GM12878 (cell line): ENCODE data around the gene FBXL15. TPM values are rescaled to one million over a fixed set of nuclear protein-coding genes. Genes with fewer than 3 reads are reported as not detected.

Experiments
- ATF2 ChIP-seq: IDR thresholded peaks from 2 replicates; pipeline ENCODE4 v1.6.1; 2012; ENCODE audit warnings: low read length, inconsistent platforms
- BHLHE40 ChIP-seq, 2 experiments: fragments of 450-650 bp in 1 of 2; IDR thresholded peaks; 2 replicates each; pipeline ENCODE4 v1.6.1; 2011 to 2017; ENCODE audit warnings: low read depth in 2 of 2, borderline replicate concordance in 1 of 2, improper control_type of control experiment in 1 of 2, low read length in 1 of 2, mild to moderate bottlenecking in 1 of 2
- BRCA1 ChIP-seq: IDR thresholded peaks from 2 replicates; pipeline ENCODE4 v1.6.1; 2011; ENCODE audit warnings: low read depth, low read length, improper control_type of control experiment
- CHD1 ChIP-seq: IDR thresholded peaks from 2 replicates; pipeline ENCODE4 v1.6.1; 2012; ENCODE audit warnings: low read depth, low read length, improper control_type of control experiment
- CHD4 ChIP-seq: fragments of 200-600 bp; sonication (generic); IDR thresholded peaks from 2 replicates; pipeline ENCODE4 v1.6.1; 2016; ENCODE audit warnings: mild to moderate bottlenecking
- FOXM1 ChIP-seq: IDR thresholded peaks from 2 replicates; pipeline ENCODE4 v1.6.1; 2012; ENCODE audit warnings: low read depth, mild to moderate bottlenecking, inconsistent platforms, low read length, moderate library complexity
- GATAD2B ChIP-seq: fragments of 450-650 bp; conservative IDR thresholded peaks from 2 replicates; pipeline ENCODE4 v1.6.1; 2017; ENCODE audit warnings: low read depth, mild to moderate bottlenecking, moderate library complexity
- JUND ChIP-seq: IDR thresholded peaks from 2 replicates; pipeline ENCODE4 v1.6.1; 2012; ENCODE audit warnings: low read depth, mild to moderate bottlenecking, low read length, improper control_type of control experiment, moderate library complexity
- KAT2A ChIP-seq: conservative IDR thresholded peaks from 2 replicates; pipeline ENCODE4 v1.6.1; 2011; ENCODE audit warnings: low read depth, low read length; ENCODE audit not compliant: control insufficient read depth
- KDM1A ChIP-seq: fragments of 200-600 bp; sonication (generic); IDR thresholded peaks from 2 replicates; pipeline ENCODE4 v1.6.1; 2016; ENCODE audit warnings: borderline replicate concordance
- MEF2B ChIP-seq: fragments of 450-650 bp; IDR thresholded peaks from 2 replicates; pipeline ENCODE4 v1.6.1; 2018; ENCODE audit warnings: mild to moderate bottlenecking, moderate library complexity; ENCODE audit not compliant: partially characterized antibody, poor library complexity, severe bottlenecking
- MTA3 ChIP-seq: IDR thresholded peaks from 2 replicates; pipeline ENCODE4 v1.6.1; 2012; ENCODE audit warnings: low read length, inconsistent platforms, borderline replicate concordance
- MYC ChIP-seq: IDR thresholded peaks from 2 replicates; pipeline ENCODE4 v1.6.1; 2011; ENCODE audit warnings: mild to moderate bottlenecking, low read length, moderate library complexity, inconsistent platforms; ENCODE audit not compliant: insufficient read depth, insufficient replicate concordance, insufficient read length, severe bottlenecking
- NR2F1 ChIP-seq: fragments of 450-650 bp; conservative IDR thresholded peaks from 2 replicates; pipeline ENCODE4 v1.6.1; 2017; ENCODE audit warnings: mild to moderate bottlenecking
- NRF1 ChIP-seq: conservative IDR thresholded peaks from 2 replicates; pipeline ENCODE4 v1.6.1; 2011; ENCODE audit warnings: mild to moderate bottlenecking, low read depth, low read length, improper control_type of control experiment
- PKNOX1 ChIP-seq: fragments of 450-650 bp; IDR thresholded peaks from 2 replicates; pipeline ENCODE4 v1.6.1; 2016; ENCODE audit warnings: mild to moderate bottlenecking
- RFX5 ChIP-seq: IDR thresholded peaks from 2 replicates; pipeline ENCODE4 v1.6.1; 2011; ENCODE audit warnings: low read depth, low read length, improper control_type of control experiment
- SREBF2 ChIP-seq: IDR thresholded peaks from 2 replicates; pipeline ENCODE4 v1.6.1; 2012; ENCODE audit warnings: mild to moderate bottlenecking, low read length
- TCF12 ChIP-seq: IDR thresholded peaks from 2 replicates; pipeline ENCODE4 v1.6.1; 2011; ENCODE audit warnings: low read depth, mild to moderate bottlenecking, low read length
- TCF3 ChIP-seq: IDR thresholded peaks from 2 replicates; pipeline ENCODE4 v1.6.1; 2012; ENCODE audit warnings: low read depth, mild to moderate bottlenecking, low read length, borderline replicate concordance; ENCODE audit not compliant: insufficient read depth
- WRNIP1 ChIP-seq: IDR thresholded peaks from 2 replicates; pipeline ENCODE4 v1.6.1; 2011; ENCODE audit warnings: low read depth, low read length, improper control_type of control experiment, borderline replicate concordance
- ZNF622 ChIP-seq: fragments of 450-650 bp; IDR thresholded peaks from 2 replicates; pipeline ENCODE4 v1.6.1; 2017; ENCODE audit warnings: mild to moderate bottlenecking, inconsistent platforms
- polyA plus RNA-seq, 11 experiments: library from polyadenylated mRNA; depleted of rRNA in 4 of 11; unstranded in 6 of 11; stranded (reverse) in 5 of 11; fragments of >200 nt; fragmentation: Nextera tagmentation in 4 of 11; fragmentation: Illumina TruSeq in 1 of 11; extraction: Ambion mirVana in 4 of 11; extraction: Trizol in 1 of 11; gene quantifications; 1 replicate in 1 of 11; 2 replicates in 10 of 11; pipeline versions ENCODE4 v1.2.1 to v1.2.3, GENCODE V29; 2011 to 2016; ENCODE audit warnings: inconsistent platforms in 2 of 11, missing spikeins in 2 of 11, low read depth in 1 of 11
- total RNA-seq, 4 experiments: library from RNA; depleted of rRNA in 3 of 4; stranded (reverse); fragments of >200 nt in 3 of 4; fragmentation: Illumina TruSeq in 1 of 4; extraction: Trizol in 1 of 4; gene quantifications; 2 replicates each; pipeline versions ENCODE4 v1.2.1 to v1.2.3, GENCODE V29; 2013 to 2021
- TF ChIP-seq, protein P1 (sequence below): fragments of 450-650 bp; IDR thresholded peaks from 2 replicates; pipeline ENCODE4 v1.6.1; 2017; ENCODE audit warnings: borderline replicate concordance
- TF ChIP-seq, protein P2 (sequence below): fragments of 450-650 bp; IDR thresholded peaks from 2 replicates; pipeline ENCODE4 v1.6.1; 2014; ENCODE audit warnings: mild to moderate bottlenecking
- TF ChIP-seq, protein P3 (sequence below): IDR thresholded peaks from 2 replicates; pipeline ENCODE4 v1.6.1; 2012; ENCODE audit warnings: low read depth, low read length, improper control_type of control experiment

FBXL15 gene
- total and polyA plus RNA-seq, 10 of the 15 experiments (the other 5 are each of a cell fraction or from before 2014, with no cell fraction given) = 0.13 to 21.3 (median 7.9) TPM

DNA sequence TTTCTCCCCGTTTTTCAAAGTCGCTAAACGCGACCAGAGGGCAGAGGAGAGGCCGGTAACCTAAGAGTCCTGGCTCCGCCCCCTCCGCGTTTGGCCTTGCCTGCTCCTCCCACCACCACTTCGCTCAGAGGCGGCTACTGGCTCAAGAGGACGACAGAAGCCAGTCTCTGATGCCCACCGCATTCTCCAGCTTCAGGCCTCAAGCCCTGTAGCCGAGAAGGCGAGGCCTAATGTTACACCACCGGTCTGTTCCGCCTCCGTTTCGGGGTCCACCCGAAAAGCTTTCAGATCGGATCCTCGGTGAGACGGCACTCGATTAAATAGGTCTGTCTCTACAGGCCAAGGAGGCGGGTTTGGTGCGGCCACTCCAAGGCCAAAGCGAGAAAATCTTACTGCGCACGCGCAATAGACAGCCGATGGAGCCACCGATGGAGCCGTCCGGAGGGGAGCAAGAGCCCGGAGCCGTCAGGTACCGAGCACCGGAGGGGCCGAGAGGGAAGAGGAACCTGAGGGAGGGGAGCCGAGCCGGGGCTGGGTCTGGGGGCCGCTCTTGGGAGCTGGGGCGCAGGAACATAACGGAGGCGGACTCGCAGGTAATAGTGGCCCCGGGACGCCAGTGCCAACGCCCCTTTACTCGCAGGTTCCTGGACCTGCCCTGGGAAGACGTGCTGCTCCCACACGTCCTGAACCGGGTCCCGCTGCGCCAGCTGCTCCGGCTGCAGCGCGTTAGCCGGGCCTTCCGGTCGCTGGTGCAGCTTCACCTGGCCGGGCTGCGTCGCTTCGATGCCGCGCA is at the start of gene FBXL15 (continued):
- no peak for TF ChIP-seq KDM1A
- no peak for TF ChIP-seq KAT2A
- peak; percentile 42; the same call in 1 of the 2 replicates for TF ChIP-seq NR2F1
- no peak for TF ChIP-seq BRCA1
- TF ChIP-seq FOXM1 = no peak
- TF ChIP-seq, protein P1, sequence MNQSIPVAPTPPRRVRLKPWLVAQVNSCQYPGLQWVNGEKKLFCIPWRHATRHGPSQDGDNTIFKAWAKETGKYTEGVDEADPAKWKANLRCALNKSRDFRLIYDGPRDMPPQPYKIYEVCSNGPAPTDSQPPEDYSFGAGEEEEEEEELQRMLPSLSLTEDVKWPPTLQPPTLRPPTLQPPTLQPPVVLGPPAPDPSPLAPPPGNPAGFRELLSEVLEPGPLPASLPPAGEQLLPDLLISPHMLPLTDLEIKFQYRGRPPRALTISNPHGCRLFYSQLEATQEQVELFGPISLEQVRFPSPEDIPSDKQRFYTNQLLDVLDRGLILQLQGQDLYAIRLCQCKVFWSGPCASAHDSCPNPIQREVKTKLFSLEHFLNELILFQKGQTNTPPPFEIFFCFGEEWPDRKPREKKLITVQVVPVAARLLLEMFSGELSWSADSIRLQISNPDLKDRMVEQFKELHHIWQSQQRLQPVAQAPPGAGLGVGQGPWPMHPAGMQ = no peak
- no peak for TF ChIP-seq ZNF622
- TF ChIP-seq WRNIP1 = no peak
- TF ChIP-seq, protein P2, sequence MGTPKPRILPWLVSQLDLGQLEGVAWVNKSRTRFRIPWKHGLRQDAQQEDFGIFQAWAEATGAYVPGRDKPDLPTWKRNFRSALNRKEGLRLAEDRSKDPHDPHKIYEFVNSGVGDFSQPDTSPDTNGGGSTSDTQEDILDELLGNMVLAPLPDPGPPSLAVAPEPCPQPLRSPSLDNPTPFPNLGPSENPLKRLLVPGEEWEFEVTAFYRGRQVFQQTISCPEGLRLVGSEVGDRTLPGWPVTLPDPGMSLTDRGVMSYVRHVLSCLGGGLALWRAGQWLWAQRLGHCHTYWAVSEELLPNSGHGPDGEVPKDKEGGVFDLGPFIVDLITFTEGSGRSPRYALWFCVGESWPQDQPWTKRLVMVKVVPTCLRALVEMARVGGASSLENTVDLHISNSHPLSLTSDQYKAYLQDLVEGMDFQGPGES = no peak; the same call in 1 of the 2 replicates
- no peak for TF ChIP-seq CHD1
- peak; percentile 75; the same call in 1 of the 2 replicates for TF ChIP-seq GATAD2B
- no peak for TF ChIP-seq MTA3
- TF ChIP-seq SREBF2 = no peak
- TF ChIP-seq, protein P3, sequence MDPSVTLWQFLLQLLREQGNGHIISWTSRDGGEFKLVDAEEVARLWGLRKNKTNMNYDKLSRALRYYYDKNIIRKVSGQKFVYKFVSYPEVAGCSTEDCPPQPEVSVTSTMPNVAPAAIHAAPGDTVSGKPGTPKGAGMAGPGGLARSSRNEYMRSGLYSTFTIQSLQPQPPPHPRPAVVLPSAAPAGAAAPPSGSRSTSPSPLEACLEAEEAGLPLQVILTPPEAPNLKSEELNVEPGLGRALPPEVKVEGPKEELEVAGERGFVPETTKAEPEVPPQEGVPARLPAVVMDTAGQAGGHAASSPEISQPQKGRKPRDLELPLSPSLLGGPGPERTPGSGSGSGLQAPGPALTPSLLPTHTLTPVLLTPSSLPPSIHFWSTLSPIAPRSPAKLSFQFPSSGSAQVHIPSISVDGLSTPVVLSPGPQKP = no peak
- no peak for TF ChIP-seq CHD4
- TF ChIP-seq RFX5 = 0 out of 2 replicates have a peak, but pooled peaks have one; percentile 39
- peak; percentile 36; the same call in 1 of the 2 replicates for TF ChIP-seq TCF3
- TF ChIP-seq MYC = no peak
- TF ChIP-seq BHLHE40 (IDR thresholded peaks at IDR 0.05; ENCODE audit: borderline replicate concordance in 1 of 2, low read depth in 2 of 2, low read length in 1 of 2) = peak; percentile 39 to 44; a peak in 1 of 4 replicates
- TF ChIP-seq JUND = no peak
- TF ChIP-seq NRF1 = peak; percentile 31; the same call in 1 of the 2 replicates
- no peak for TF ChIP-seq ATF2
- TF ChIP-seq MEF2B = peak; percentile 36
- 0 out of 2 replicates have a peak, but pooled peaks have one; percentile 63 for TF ChIP-seq TCF12
- TF ChIP-seq PKNOX1 = peak; percentile 42; the same call in 1 of the 2 replicates
